Thoracic aorta (tissue), 2 donors: ENCODE data around the gene HECW1. TPM values are rescaled to one million over a fixed set of nuclear protein-coding genes. Genes with fewer than 3 reads are reported as not detected.
"Not testable (repeated sequence)": the region's sequence is repeated elsewhere in the genome, so short reads cannot be mapped to it uniquely, and the experiment has no call there.

ENCODE experiments used
- ATAC-seq: fragments of 150-250 bp; one replicate; pipeline ENCODE4 v1.8.0; 2017; ENCODE audit warnings: low read depth; ENCODE audit not compliant: insufficient number of reproducible peaks, low FRiP score
- DNase-seq: peaks from one replicate; pipeline ENCODE4 v3.0.0-alpha.2; 2020; ENCODE audit warnings: low spot score
- H3K27ac ChIP-seq, 2 donors: fragments of 200-600 bp; sonication (generic); 1 replicate in 1 of 2; 2 replicates in 1 of 2; pipeline ENCODE4 v1.5.1; 2016; ENCODE audit warnings: mild to moderate bottlenecking in 2 of 2, moderate library complexity in 2 of 2
- H3K27me3 ChIP-seq: fragments of 200-600 bp; sonication (generic); replicated peaks from 2 replicates; pipeline ENCODE4 v1.6.0; 2016; ENCODE audit warnings: mild to moderate bottlenecking; ENCODE audit not compliant: insufficient read depth
- H3K36me3 ChIP-seq: fragments of 200-600 bp; sonication (generic); one replicate; pipeline ENCODE4 v1.5.1; 2016
- H3K4me1 ChIP-seq, 2 donors: fragments of 200-600 bp; sonication (generic); 1 replicate in 1 of 2; 2 replicates in 1 of 2; pipeline versions ENCODE4 v1.5.1 to v1.6.0; 2016; ENCODE audit warnings: low read depth in 2 of 2, mild to moderate bottlenecking in 1 of 2; ENCODE audit not compliant: control insufficient read depth in 1 of 2
- H3K4me3 ChIP-seq: fragments of 200-600 bp; sonication (generic); 2 replicates; pipeline ENCODE4 v1.5.1; 2016; ENCODE audit warnings: mild to moderate bottlenecking
- H3K9me3 ChIP-seq: fragments of 200-600 bp; sonication (generic); 2 replicates; pipeline ENCODE4 v1.5.1; 2016
- total RNA-seq, 2 donors: library from RNA; depleted of rRNA; stranded (reverse); fragments of >200 nt; gene quantifications; one replicate each; pipeline versions ENCODE4 v1.1.0 to v1.2.3, GENCODE V29; 2016
- TF ChIP-seq, protein P1 (sequence below): fragments of 200-600 bp; sonication (generic); IDR thresholded peaks from one replicate; pipeline ENCODE4 v1.5.1; 2019; ENCODE audit warnings: antibody characterized with exemption

Gene HECW1
- total RNA-seq, 2 donors from 2014 or later, result 0.28 to 2.3 TPM

DNA sequence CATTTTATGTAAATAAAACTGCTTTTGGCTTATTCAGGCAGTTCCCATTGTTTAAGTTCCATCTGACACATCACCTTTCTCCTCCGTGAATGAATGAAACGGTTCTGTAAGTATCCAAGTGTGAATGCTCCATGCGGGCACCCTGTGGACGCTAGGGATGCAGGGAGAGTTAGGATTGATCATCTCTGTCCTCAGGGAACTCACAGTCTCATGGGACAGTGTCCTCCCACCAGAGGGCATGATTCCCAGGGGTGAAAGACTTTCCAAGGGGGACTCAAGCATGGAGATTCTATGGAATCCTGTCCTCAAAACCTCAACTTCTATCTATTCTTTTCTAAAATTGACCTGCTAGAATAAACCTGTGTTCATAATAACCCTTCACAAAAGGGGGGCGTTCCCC, 98.8 kb downstream of the HECW1 start:
- H3K36me3 ChIP-seq, result no peaks in the 10 kb centered on the region
- no peaks in the 10 kb centered on the region for H3K4me1 ChIP-seq
- no peaks in the 10 kb centered on the region for H3K27me3 ChIP-seq
- no peak overlapping the region for H3K4me3 ChIP-seq
- H3K9me3 ChIP-seq, result no peaks in the 10 kb centered on the region
- no peak for DNase-seq
- H3K27ac ChIP-seq, result no peak overlapping the region
- no peak for ATAC-seq
- TF ChIP-seq, protein P1, sequence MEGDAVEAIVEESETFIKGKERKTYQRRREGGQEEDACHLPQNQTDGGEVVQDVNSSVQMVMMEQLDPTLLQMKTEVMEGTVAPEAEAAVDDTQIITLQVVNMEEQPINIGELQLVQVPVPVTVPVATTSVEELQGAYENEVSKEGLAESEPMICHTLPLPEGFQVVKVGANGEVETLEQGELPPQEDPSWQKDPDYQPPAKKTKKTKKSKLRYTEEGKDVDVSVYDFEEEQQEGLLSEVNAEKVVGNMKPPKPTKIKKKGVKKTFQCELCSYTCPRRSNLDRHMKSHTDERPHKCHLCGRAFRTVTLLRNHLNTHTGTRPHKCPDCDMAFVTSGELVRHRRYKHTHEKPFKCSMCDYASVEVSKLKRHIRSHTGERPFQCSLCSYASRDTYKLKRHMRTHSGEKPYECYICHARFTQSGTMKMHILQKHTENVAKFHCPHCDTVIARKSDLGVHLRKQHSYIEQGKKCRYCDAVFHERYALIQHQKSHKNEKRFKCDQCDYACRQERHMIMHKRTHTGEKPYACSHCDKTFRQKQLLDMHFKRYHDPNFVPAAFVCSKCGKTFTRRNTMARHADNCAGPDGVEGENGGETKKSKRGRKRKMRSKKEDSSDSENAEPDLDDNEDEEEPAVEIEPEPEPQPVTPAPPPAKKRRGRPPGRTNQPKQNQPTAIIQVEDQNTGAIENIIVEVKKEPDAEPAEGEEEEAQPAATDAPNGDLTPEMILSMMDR, result no peak

DNA sequence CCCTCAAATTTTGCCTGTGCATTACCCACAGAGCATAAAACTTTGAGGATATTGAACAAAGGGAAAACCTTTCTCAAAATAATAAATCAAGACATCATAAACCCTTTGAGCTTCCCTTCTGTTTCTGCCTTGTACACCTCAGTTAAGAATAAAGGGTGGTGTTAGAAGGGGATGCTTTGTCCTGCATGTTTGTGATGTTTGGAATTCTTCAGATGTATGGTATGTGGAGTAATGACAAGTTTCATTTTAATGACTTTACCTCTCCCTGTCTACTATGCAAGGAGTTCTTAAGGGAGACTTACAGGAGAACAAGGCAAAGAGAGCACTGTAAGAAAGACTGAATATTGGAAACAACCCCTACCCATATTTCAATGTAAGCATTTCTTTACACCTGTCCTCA, 99.2 kb downstream of the HECW1 start:
- Histone ChIP-seq H3K36me3 (no peaks in the 10 kb centered on the region), H3K27me3 (no peaks in the 10 kb centered on the region), H3K4me3 (no peak overlapping the region), H3K9me3 (no peaks in the 10 kb centered on the region), H3K4me1 (no peaks in the 10 kb centered on the region), H3K27ac (no peak overlapping the region)
- ATAC-seq, result no peak
- TF ChIP-seq, protein P1, result no peak
- DNase-seq, result no peak

DNA sequence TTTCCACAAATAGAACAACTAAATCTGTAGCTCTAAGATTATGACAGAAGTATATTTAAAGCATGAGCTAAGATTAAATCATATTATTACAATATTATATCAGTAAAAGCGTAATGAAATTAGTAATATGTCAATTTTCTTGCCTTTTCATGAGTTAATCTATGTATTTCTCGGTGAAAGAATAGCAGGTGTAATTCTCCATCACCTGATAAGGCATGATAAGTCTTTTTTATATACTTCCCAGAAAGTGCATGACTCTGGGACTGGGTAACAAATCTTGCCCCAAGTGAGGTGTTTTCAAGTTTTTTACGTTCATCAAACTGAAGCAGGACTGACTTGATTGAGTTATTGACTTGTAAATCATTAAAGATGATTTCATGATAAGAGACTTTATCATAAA, 100.5 kb downstream of the HECW1 start:
- no peaks in the 10 kb centered on the region for H3K36me3 ChIP-seq
- DNase-seq, result no peak
- H3K4me3 ChIP-seq, result no peak overlapping the region
- H3K9me3 ChIP-seq, result no peaks in the 10 kb centered on the region
- TF ChIP-seq, protein P1, result no peak
- no peaks in the 10 kb centered on the region for H3K4me1 ChIP-seq
- no peaks in the 10 kb centered on the region for H3K27me3 ChIP-seq
- no peak for ATAC-seq
- no peak overlapping the region for H3K27ac ChIP-seq

DNA sequence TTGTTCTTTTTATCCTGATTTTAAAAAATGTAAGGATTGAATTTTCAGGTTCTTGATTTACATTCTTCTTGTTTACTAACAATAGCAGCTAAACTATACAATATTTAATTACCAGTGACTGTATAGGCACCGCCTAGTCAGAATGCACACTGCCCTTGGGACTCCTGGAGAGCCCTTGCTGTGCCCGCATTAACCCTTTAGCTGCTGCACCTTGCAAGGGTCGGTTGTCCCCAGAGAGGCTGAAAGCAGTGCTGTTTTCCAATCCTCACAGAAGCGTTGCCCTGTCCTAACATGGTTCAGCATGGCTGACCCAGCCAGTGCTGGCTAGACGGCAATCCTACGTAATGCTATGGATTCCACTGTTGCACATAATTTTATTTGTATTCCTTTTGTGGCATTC, 102.6 kb downstream of the HECW1 start:
- H3K4me1 ChIP-seq, result no peaks in the 10 kb centered on the region
- no peak for DNase-seq
- no peaks in the 10 kb centered on the region for H3K36me3 ChIP-seq
- no peaks in the 10 kb centered on the region for H3K9me3 ChIP-seq
- ATAC-seq, result no peak
- TF ChIP-seq, protein P1, result no peak
- H3K27me3 ChIP-seq, result no peaks in the 10 kb centered on the region
- H3K4me3 ChIP-seq, result no peak overlapping the region
- H3K27ac ChIP-seq, result no peak overlapping the region

DNA sequence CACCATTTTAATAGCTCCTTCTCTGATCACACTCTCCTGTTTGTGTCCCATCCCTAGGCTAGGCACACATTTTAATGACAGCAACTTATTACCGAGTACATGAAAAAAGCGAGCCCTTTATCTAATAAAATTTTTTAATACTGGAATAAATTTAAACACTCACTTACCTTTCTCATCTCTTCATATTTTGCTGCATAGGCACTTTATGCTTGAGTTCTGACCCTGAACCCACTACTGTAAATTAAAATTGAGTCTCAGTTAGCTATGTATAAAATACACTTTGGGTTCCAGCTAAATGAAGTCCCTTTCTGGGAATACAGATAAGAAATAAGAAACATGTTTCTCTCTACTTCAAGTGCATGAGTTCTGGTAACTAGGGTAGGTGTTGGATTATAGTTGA, 104.6 kb downstream of the HECW1 start:
- Histone ChIP-seq H3K27me3 (no peaks in the 10 kb centered on the region), H3K4me1 (no peaks in the 10 kb centered on the region), H3K4me3 (no peak overlapping the region), H3K27ac (no peak overlapping the region), H3K36me3 (no peaks in the 10 kb centered on the region), H3K9me3 (no peaks in the 10 kb centered on the region)
- no peak for ATAC-seq
- no peak for DNase-seq
- TF ChIP-seq, protein P1, result no peak

DNA sequence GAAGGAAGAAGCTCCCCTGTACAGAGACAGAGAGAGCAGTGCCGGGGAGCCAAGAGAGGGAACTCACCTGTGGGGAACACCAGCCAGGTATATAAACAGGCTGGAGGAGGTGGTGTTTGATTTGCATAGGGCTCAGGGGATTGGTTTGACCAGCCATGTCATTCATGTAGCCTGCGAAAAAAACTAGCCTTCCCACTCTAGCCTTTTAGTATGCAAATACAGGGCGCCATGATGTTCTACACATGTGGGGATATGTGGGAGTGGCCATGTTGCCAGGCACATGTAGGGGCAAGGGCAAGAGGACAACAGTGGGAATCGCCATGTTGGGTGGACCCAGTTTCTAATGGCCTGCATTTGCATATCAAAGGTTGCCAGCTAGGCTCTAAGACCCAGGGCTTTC, 106.5 kb downstream of the HECW1 start:
- not testable (repeated sequence) for H3K4me1 ChIP-seq, H3K9me3 ChIP-seq, H3K27ac ChIP-seq, ATAC-seq, DNase-seq, H3K4me3 ChIP-seq, H3K36me3 ChIP-seq, H3K27me3 ChIP-seq
